Stimulated activated CD8-positive, alpha-beta memory T cell treated with anti-CD3 and anti-CD28 coated beads, Interleukin-4, amount 100 ng/mL, for 48 hours (primary cell): ENCODE results near the gene SLC2A11.
"Not testable (repeated sequence)": the region's sequence is repeated elsewhere in the genome, so short reads cannot be mapped to it uniquely, and the experiment has no call there.

ENCODE experiments used
- DNase-seq: peaks from one replicate; pipeline ENCODE4 v3.0.0-alpha.2; 2020

The SLC2A11 gene

DNA sequence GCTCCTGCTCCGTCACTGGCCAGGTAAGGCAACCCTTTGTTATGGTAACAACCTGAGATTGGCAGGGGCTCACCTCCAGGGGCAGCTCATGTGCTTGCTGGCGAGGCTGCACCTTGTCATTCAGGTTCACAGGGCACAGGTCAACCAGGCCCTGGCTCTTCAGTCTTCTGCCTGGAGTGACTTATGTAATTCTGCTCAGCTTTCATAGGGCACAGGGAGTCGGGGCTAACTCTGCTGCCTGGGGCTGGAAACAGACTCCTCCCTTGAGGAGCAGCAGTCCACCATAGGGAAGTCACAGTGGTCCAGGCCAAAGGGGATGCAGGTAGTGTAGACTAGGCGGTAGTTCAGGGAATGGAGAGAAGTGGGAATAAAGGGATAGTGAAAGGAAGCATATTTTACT is 35.0 kb downstream of the SLC2A11 start:
- DNase-seq = no peak

DNA sequence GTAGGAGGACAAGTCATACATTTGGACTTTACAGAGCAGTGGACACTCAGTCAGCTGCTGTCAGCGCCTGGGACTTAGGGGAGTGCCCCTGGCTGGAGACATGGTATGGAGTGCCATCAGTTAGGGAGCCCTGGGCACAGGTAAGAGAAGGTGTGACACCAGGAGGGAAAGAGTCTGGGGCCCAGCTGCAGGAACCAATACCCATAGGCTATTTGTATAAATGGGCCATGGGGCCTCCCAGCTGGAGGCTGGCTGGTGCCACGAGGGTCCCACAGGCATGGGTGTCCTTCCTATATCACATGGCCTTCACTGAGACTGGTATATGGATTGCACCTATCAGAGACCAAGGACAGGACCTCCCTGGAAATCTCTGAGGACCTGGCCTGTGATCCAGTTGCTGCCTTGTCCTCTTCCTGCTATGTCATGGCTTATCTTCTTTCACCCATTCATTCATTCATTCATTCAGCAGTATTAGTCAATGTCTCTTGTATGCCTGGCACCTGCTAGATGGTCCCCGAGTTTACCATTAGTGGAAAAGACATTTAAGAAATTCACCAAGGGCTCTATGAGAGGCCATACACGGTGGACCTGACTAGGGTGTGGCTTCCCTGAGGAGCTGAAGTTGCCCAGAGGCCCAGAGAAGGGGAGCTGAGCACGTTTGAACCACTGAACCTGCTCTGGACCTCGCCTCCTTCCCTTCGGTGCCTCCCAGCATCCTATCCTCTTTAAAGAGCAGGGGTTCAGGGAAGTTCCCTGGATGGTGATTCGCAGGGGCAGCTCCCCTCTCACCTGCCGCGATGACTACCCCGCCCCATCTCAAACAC is 35.7 kb downstream of the SLC2A11 start:
- no peak for DNase-seq

GRCh38 chr22:23893945-23894709 is 36.5 kb downstream of the SLC2A11 start, which contains the start of gene MIF:
TSS of gene MIF (plus strand) at chr22:23894383. CDS start at chr22:23894475, 92 bp downstream.
- DNase-seq = peak; percentile 99

- peak; percentile 84 for DNase-seq
Observed at GRCh38 chr22:23894710-23895598, 37.3 kb downstream of the SLC2A11 start.

DNA sequence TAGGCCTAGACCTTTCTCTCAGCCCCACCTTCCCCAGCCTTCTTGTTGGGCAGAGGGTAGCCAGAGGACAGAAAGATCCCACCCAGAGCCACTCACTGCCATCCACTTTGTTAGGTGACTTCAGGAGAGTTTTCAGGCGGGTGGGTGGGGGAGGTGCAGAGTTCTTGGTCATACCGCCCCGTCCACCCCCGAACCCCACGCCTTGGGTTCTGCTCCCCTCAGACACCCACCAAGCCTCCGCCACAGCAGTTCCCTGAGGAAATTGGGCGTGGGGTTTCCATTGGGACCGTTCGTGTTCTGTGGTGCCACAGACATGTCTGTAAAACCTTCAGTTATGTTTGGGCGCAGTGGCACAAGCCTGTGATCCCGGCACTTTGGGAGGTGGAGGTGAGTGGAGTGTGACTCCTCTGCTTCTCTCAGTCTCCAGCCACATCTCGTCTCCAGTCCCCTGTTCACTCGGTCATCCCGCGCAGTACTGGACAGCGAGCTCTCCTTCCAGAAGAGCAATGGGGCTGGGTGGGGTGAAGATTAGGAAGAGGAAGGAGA is 38.0 kb downstream of the SLC2A11 start:
- DNase-seq = no peak

GRCh38 chr22:23896166-23896522 is 38.5 kb downstream of the SLC2A11 start:
- no peak for DNase-seq

DNA sequence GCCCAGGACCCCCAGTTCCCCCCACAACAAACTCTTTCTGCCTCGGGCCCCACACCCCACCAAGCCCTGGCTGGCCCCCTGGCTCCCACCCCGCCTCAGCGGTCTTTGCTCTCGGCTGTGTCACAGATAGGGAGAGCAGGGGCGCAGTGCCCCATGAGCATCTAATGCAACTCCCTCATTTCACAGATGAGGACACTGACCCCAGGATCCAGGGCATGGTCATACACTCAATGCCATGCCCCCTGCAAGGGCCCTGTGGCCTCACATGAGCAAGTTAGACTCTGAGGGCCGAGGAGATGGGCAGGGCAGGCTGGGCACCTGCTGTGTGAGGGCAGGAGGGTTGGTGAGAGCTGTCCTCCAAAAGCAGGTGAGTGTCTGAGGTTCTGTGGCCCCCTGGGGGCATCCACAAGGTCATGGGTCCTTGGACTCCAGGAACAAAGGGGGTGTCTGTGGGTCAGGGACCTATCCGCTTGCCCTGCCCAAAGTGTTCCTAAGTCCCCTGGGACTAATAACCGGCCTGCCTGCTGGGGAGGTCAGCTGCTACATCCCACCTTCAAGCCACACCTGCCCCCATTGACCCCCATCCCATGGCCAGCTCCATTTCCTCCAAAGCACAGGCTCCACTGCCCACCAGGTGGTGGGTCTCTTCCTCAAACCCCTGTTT is 39.0 kb downstream of the SLC2A11 start:
- DNase-seq = no peak

DNA sequence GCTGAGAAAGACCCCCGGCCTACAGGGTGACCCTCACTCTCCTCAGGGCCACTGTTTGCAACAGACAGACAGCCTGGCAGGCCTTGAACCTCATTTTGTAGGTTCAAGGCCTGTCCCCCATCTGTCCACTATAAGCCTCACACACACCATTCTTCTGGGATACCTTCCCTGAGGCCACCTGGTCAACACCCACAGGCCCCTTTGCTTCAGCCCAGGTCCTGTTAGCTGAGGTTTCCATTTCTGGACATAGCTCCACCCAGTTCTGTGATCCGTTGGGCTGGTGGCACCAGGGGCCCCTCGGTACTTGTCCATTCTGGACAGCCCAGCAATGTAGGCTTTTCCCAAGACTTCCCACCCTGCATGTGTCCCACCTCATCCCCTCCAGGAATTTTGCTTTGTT is 39.6 kb downstream of the SLC2A11 start:
- DNase-seq = no peak

GRCh38 chr22:23898006-23898974 is 40.6 kb downstream of the SLC2A11 start:
- DNase-seq = no peak

DNA sequence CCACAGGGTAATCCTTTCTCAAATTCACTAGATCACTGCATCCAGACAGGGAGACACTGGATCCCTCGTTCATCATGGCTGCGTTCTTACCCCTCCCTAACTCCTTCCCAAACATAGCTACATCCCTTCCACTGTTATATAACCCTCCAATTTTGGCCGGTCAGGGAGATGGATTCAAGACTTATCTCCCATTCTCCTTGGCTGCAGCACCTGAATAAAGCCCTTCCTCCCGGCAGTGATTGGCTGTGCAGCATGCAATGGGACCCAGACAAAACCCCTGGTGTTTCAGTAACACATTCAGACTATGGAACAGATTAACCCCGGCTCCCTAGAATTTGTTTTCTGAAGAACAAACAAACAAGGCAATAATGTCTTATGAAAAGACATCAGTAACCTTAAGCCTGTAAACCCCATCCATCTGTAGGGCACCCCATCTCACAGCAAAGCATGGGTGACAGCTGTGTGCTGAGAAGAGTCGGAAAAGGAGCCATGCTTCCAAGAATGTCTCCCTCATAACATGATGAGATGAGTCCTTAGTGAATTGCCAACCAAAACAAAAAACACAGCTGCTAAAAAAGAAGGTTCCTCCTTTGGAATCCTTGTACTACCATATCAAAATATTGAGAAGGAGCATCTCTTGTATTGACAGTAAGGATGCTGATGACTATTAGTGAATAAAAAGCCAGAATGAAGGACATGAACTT is 41.5 kb downstream of the SLC2A11 start:
- no peak for DNase-seq

DNA sequence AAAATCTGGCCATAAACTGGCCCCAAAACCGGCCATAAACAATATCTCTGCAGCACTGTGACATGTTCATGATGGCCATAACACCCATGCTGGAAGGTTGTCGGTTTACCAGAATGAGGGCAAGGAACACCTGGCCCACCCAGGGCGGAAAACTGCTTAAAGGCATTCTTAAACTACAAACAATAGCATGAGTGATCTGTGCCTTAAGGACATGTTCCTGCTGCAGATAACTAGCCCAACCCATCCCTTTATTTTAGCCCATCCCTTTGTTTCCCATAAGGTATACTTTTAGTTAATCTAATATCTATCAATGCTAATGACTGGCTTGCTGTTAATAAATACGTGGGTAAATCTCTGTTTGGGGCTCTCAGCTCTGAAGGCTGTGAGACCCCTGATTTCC is 42.6 kb downstream of the SLC2A11 start:
- DNase-seq = not testable (repeated sequence)

GRCh38 chr22:23901600-23901999 is 43.9 kb downstream of the SLC2A11 start:
- DNase-seq = no peak

DNA sequence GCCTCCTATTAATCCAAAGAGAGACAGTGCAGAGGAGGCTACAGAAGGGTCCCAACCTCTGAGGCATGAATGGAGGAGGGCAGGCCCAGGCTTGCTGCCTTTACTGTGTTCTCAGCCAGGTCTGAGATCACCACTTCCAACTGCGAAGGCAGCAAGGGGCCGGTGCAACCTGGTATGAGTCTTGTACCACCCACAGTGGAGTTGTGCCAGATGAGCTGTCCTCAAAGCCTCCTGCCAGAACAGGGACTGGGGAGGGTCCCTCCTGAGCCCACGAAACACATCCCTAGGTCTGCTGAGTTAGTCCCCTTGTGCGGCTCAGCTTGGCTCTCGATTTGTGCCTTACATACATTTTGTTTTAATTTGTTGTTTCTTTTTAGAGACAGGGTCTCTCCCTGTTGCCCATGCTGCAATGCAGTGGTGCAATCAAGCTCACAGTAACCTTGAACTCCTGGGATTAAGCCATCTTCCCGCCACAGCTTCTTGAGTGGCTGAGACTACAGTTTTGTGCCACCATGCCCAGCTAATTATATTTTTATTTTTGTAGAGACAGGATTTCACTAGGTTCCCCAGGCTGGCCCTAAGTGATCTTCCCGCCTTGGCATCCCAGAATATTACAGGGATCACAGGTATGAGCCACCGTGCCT is 45.8 kb downstream of the SLC2A11 start:
- DNase-seq = no peak

GRCh38 chr22:23904573-23905254 is 47.0 kb downstream of the SLC2A11 start:
- no peak for DNase-seq

- no peak for DNase-seq
Observed at GRCh38 chr22:23906641-23907040, 49.0 kb downstream of the SLC2A11 start.

DNA sequence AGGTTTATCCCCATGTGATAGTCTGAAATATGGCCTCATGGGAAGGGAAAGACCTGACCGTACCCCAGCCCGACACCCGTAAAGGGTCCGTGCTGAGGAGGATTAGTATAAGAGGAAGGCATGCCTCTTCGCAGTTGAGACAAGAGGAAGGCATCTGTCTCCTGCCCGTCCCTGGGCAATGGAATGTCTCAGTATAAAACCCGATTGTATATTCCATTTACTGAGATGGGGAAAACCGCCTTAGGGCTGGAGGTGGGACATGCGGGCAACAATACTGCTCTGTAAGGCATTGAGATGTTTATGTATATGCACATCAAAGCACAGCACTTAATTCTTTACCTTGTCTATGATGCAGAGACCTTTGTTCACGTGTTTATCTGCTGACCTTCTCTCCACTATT is 49.7 kb downstream of the SLC2A11 start:
- not testable (repeated sequence) for DNase-seq

DNA sequence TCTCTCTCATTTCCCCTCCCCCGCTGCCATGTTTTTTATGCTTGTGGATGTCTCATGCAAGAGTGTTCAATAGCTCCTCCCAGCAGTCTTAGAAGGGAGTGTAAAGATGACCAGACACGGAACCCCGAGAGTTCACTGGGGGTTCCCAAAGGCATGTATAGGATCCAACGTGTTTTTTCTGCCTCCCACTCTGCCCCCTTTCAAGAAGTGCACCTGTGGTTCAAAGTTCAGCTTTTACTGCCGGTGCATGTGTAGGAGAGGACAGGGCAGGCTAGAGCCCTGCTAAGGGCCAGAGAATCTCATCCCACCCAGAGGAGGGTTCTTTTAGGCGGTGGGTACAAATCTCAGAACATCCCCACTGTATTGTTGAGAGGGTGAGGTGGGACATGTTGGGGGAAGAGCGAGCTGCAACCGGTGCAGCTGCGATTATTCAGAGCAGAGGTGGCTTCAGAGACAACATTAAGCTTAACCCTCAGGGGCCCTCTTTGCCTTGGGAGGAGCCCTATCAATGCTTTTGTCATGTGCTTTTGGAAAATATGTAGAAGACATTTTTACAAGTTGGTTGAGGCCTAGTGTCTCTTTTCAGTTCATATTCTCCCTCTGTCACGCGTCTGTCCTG is 51.0 kb downstream of the SLC2A11 start:
- DNase-seq = no peak

DNA sequence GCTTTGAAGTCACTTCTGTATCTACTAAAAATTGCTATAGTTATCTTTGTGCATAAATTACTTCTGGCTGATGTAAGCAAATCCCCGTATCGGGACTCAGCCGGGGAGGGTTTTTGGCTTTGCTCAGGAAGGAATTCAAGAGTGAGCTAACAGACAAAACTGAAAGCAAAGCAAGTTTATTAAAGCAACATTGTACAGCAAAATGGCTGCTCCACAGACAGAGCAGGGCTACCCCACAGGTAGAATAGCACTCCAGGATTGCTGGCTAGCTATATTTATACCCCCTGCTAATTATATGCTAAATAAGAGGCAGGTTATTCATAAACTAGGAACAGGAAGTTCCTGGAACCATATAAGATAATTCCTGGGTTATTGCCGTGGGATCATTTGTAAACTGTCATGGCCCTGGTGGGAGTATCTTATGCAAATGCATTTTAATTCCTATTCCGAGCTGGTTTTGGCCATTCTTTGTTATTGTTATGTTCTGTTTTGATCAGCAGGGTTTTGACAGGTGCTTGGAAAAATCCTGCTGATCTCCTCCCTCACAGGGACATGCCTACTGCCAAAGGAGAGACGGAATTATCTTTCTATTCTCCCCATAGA is 51.7 kb downstream of the SLC2A11 start:
- no peak for DNase-seq
